Myocyte (in vitro differentiated cells): ENCODE measurements around the gene LCOR. TPM values are rescaled to one million over a fixed set of nuclear protein-coding genes. Genes with fewer than 3 reads are reported as not detected.
"Not testable (repeated sequence)": the region's sequence is repeated elsewhere in the genome, so short reads cannot be mapped to it uniquely, and the experiment has no call there.

ENCODE experiments used
- DNase-seq: peaks from one replicate; pipeline ENCODE4 v3.0.0-alpha.2; 2012; ENCODE audit warnings: low read depth
- total RNA-seq: library from RNA; depleted of rRNA; stranded (reverse); fragments of >200 nt; gene quantifications from 2 replicates; pipeline ENCODE4 v1.2.3, GENCODE V29; 2014

The LCOR gene
- total RNA-seq, 1 donor from 2014 or later = 16.8 TPM

GRCh38 chr10:96924861-96925260 is 92.8 kb downstream of the LCOR start:
- no peak for DNase-seq

- no peak for DNase-seq
These were observed 98.4 kb downstream of the LCOR start for GRCh38 chr10:96930469-96930868.

DNA sequence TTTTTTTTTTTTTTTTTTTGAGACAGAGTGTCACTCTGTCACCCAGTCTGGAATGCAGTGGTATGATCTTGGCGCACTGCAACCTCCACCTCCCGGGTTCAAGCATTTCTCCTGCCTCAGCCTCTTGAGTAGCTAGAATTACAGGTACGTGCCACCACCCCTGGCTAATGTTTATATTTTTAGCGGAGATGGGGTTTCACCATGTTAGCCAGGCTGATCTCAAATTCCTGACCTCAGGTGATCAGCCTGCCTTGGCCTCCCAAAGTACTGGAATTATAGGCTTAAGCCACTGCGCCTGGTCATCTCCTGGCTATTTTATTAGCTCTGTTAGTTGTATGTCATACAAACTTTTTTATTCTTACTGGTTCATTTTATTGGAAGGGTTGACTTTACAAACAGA is 103.0 kb downstream of the LCOR start:
- no peak for DNase-seq

DNA sequence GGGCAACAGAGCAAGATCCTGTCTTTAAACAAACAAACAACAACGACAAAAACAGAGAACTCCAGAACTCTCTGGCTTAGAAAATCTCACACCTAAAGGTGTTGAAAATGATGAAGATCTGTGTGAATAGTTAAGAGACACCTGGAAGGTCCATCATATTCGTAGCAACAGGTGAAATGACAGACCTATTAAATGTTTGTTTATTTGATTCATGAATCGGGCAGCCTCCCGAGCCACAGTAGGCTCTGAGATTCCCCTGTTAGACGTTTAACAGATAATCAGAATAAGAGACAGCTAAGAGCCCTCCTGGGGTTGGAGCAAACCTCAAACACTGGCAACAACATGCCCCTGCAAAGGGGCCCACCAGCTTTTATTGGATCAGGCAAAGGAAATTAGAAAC is 103.7 kb downstream of the LCOR start:
- no peak for DNase-seq

DNA sequence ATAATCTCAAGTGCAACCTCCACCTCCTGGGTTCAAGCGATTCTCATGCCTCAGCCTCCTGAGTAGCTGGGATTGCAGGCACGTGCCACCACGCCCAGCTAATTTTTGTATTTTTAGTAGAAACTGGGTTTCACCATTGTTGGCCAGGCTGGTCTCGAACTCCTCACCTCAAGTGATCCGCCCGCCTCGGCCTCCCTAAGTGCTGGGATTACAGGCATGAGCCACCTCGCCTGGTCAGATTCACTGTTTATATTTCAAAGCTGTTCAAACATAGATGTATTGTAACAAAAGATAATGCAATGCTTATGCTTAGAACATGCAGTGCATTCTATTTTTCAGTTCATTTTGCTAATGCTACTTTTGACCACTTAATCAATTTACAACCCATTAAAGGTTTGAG is 111.1 kb downstream of the LCOR start:
- not testable (repeated sequence) for DNase-seq

- DNase-seq = no peak
These were observed 114.9 kb downstream of the LCOR start for GRCh38 chr10:96947036-96947435.

GRCh38 chr10:96949039-96949683 is 117.1 kb downstream of the LCOR start:
- DNase-seq = peak; percentile 2

- DNase-seq = no peak
These were observed 119.9 kb downstream of the LCOR start for GRCh38 chr10:96951954-96952353.

- DNase-seq = no peak
These were observed 123.7 kb downstream of the LCOR start for GRCh38 chr10:96955794-96956193.

- no peak for DNase-seq
These were observed 126.0 kb downstream of the LCOR start for GRCh38 chr10:96958071-96958470.

DNA sequence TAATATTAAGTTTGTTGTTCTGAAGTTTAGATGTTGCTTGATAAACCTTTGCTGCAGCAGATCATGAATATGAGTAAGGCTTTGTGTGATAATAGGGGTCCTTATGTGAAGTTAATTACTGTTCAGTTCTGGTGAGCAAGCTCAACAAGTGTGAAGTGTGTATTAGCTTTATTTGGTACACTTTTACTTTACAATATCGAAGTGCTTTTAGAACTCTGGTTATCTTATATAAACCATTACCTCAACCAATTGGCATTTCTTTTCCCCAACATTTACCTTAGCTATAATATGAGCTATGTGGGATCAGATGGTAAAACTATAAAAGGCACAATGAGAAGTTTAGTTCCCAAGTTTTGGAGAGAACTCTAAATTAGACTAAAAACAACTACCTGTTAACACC is 127.6 kb downstream of the LCOR start:
- DNase-seq = no peak

GRCh38 chr10:96960872-96961271 is 128.8 kb downstream of the LCOR start:
- no peak for DNase-seq

- no peak for DNase-seq
These were observed 132.0 kb downstream of the LCOR start for GRCh38 chr10:96964131-96964530.

DNA sequence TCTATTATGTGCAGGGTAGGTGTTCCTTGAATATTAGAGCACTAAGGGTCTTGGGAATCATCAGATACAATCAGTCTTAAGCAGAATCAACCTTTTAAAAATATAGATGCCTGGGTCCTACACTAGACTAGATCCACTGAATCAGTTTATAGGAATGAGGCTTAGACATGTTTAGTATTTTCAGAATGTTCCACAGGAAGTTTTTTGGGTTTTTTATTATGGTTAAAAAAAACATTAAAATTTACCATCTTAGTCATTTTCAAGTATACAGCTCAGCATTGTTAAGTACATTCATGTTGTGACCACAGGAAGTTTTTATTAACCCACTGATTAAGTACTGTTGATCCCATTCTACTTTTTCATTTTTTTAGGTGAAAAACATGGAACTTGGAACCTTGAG is 135.7 kb downstream of the LCOR start:
- no peak for DNase-seq

GRCh38 chr10:96968682-96969423 is 136.8 kb downstream of the LCOR start:
- DNase-seq = no peak

DNA sequence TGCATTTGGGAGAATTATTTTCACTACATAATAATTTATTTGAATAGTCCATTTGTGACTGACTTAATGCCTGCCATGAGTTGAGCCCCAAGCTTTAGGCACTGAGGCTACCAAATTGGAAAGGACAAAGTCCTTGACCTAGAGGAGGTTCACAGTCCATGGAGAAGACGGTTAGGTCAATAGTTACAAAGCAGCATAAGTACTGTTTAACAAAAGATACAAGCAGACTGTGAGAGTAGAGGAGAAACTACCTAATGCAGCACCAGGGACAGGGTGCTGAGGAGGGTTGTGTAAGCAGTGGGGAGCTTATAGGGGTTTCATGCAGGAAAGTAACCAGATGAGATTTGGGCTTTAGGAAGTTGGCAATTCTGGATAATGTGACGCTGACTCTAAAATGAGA is 139.2 kb downstream of the LCOR start:
- DNase-seq = no peak

- no peak for DNase-seq
These were observed 140.2 kb downstream of the LCOR start for GRCh38 chr10:96972264-96972663.

- no peak for DNase-seq
These were observed 142.0 kb downstream of the LCOR start for GRCh38 chr10:96973809-96974747.

DNA sequence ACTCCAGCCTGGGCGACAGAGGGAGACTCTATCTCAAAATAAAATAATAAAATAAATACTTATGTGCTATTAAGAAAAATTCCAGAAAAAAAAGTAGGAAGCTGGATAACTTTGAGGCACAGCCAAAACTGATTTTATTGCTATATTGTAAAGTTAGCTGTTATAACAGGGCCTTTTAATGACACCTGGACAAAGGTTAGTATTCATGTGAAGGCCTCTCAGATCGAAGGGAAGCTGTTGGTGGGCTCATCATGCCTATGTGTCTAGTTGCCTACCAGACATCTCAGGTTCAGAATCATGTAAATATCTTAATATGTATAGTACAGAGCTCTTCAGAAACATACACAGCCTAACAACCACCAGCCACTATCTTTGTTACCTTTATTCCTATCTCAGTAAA is 143.0 kb downstream of the LCOR start:
- no peak for DNase-seq

GRCh38 chr10:96978621-96979154 is 146.6 kb downstream of the LCOR start:
- no peak for DNase-seq

DNA sequence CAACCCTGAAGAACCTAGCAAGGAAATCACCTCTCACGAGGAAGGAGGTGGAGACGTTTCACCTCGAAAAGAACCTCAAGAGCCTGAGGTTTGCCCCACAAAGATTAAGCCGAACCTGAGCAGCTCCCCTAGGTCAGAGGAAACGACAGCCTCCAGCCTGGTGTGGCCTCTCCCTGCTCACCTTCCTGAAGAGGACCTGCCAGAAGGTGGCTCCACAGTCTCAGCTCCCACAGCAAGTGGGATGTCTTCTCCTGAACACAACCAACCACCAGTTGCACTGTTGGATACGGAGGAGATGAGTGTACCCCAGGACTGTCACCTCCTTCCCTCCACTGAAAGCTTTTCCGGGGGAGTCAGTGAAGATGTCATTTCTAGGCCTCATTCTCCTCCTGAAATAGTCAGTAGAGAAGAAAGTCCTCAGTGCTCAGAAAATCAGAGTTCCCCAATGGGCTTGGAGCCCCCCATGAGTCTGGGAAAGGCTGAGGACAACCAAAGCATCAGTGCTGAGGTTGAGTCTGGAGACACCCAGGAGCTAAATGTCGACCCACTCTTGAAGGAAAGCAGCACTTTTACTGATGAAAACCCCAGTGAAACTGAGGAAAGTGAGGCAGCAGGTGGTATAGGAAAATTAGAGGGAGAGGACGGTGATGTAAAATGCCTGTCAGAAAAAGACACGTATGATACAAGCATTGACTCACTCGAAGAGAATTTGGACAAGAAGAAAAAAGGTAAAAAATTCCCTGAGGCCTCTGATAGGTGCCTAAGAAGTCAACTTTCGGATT is 150.2 kb downstream of the LCOR start:
- DNase-seq = no peak
